Measurements from ENCODE around the gene DAGLA. TPM values are rescaled to one million over a fixed set of nuclear protein-coding genes. Genes with fewer than 3 reads are reported as not detected.

DAGLA gene
- total RNA-seq, 1 donor from 2014 or later: 6.0 TPM

GRCh38 chr11:61752117-61752924 is 72.1 kb downstream of the DAGLA start, which contains the start of gene MYRF:
TSS of gene MYRF (plus strand) at chr11:61752636. CDS start at chr11:61752745, 109 bp downstream.
- no peaks in the 10 kb centered on the region for H3K9me3 ChIP-seq
- no peaks in the 10 kb centered on the region for H3K27me3 ChIP-seq
- ATAC-seq: peak; percentile 72
- TF ChIP-seq CTCF (IDR thresholded peaks at IDR 0.05): peak; percentile 36
- no peaks in the 10 kb centered on the region for H3K36me3 ChIP-seq
- intact Hi-C loops (cut with DNase I): no loop called here
- peak within 1 kb of the TSS; percentile 36 for H3K27ac ChIP-seq
- H3K4me1 ChIP-seq: peaks cover 4% of the 10 kb centered on the region
- DNase-seq: peak; percentile 77
- peak within 1 kb of the TSS; percentile 44 for H3K4me3 ChIP-seq

- Histone ChIP-seq H3K4me3 (peak overlapping the region; percentile 44), H3K9me3 (no peaks in the 10 kb centered on the region), H3K27me3 (peaks cover 5% of the 10 kb centered on the region), H3K4me1 (peaks cover 4% of the 10 kb centered on the region), H3K36me3 (no peaks in the 10 kb centered on the region), H3K27ac (peak overlapping the region; percentile 36)
- intact Hi-C loops (cut with DNase I): no loop called here
- DNase-seq (no peak), ATAC-seq (no peak)
- no peak for TF ChIP-seq CTCF (IDR thresholded peaks at IDR 0.05)
Measured at GRCh38 chr11:61752925-61753521, 72.8 kb downstream of the DAGLA start.

- DNase-seq: no peak
- TF ChIP-seq CTCF (IDR thresholded peaks at IDR 0.05): no peak
- peaks cover 5% of the 10 kb centered on the region for H3K27me3 ChIP-seq
- peak overlapping the region; percentile 44 for H3K4me3 ChIP-seq
- intact Hi-C loops (cut with DNase I): no loop called here
- H3K9me3 ChIP-seq: no peaks in the 10 kb centered on the region
- H3K4me1 ChIP-seq: peaks cover 4% of the 10 kb centered on the region
- peak overlapping the region; percentile 47 for H3K27ac ChIP-seq
- H3K36me3 ChIP-seq: no peaks in the 10 kb centered on the region
- no peak for ATAC-seq
Measured at GRCh38 chr11:61753672-61754071, 73.5 kb downstream of the DAGLA start.

- peak; percentile 70 for ATAC-seq
- Histone ChIP-seq H3K4me1 (peaks cover 4% of the 10 kb centered on the region), H3K4me3 (peak overlapping the region; percentile 44), H3K9me3 (no peaks in the 10 kb centered on the region), H3K36me3 (no peaks in the 10 kb centered on the region), H3K27ac (peak overlapping the region; percentile 47), H3K27me3 (peaks cover 5% of the 10 kb centered on the region)
- no peak for TF ChIP-seq CTCF (IDR thresholded peaks at IDR 0.05)
- intact Hi-C loops (cut with DNase I): no loop called here
- DNase-seq: peak; percentile 81
Measured at GRCh38 chr11:61754534-61755482, 74.6 kb downstream of the DAGLA start.

GRCh38 chr11:61756147-61756451 is 75.9 kb downstream of the DAGLA start:
- Histone ChIP-seq H3K27ac (no peak overlapping the region), H3K9me3 (no peaks in the 10 kb centered on the region), H3K4me3 (no peak overlapping the region), H3K4me1 (peaks cover 4% of the 10 kb centered on the region), H3K27me3 (peaks cover 5% of the 10 kb centered on the region), H3K36me3 (no peaks in the 10 kb centered on the region)
- intact Hi-C loops (cut with DNase I): no loop called here
- TF ChIP-seq CTCF (IDR thresholded peaks at IDR 0.05): no peak
- ATAC-seq (no peak), DNase-seq (no peak)

Measured in upper lobe of right lung (tissue), 1 donor.